GM21381 (cell line): ENCODE results near the gene PIGQ.

Source experiments
- ATAC-seq: cut with Tn5 transposase; IDR thresholded peaks from one replicate; pipeline ENCODE4 v1.9.1; 2021; ENCODE audit warnings: mild to moderate bottlenecking, moderate library complexity; ENCODE audit not compliant: unreplicated experiment

The PIGQ gene

DNA sequence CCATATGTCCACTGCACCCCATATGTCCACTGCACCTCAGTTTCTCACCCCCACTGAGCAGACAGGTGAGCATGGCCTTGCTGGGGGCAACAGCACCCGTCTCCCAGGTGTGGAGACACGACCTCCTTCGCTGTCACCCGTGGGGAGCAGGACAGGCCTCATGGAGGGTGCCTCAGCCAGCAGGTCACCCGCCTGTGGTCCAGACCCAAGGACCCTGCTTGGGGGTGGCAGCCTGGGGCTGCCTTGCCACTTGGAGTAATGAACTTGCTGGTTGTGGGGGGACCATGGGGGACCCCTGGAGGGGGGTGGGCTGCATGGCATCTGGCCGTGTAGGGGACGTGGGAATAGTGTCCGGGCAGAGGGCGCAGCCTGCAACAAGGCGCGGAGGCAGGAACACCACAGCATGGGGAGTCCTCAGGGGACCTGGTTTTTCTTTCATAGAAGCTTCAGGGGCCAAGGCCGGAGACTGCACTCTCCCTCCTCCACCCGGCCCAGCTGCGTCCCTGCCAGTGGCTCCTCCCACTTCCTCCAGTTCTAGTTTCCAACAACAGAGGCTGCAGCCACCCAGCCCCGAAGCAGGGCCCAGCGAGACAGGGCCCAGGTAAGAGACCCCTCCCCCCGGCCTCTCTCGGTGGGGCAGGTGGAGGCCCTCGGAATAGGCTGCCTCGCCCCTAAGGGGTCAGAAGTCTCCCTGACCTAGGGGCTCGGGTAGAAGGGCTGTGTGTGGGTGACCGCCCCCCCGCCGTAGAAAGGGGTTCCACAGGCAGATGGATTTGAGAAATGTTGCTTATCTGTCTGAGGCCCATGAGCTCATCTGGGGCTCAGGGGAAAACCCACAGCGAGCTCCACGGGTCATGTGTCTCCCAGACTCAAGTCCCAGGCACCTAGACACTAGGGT, 3.0 kb upstream of the PIGQ start, which contains the start of gene NHLRC4:
NHLRC4 (plus strand) TSS at position 531 of the 898 bp plus-strand sequence. CDS start 1,043 bp downstream, outside the sequence.
- no peak for ATAC-seq

DNA sequence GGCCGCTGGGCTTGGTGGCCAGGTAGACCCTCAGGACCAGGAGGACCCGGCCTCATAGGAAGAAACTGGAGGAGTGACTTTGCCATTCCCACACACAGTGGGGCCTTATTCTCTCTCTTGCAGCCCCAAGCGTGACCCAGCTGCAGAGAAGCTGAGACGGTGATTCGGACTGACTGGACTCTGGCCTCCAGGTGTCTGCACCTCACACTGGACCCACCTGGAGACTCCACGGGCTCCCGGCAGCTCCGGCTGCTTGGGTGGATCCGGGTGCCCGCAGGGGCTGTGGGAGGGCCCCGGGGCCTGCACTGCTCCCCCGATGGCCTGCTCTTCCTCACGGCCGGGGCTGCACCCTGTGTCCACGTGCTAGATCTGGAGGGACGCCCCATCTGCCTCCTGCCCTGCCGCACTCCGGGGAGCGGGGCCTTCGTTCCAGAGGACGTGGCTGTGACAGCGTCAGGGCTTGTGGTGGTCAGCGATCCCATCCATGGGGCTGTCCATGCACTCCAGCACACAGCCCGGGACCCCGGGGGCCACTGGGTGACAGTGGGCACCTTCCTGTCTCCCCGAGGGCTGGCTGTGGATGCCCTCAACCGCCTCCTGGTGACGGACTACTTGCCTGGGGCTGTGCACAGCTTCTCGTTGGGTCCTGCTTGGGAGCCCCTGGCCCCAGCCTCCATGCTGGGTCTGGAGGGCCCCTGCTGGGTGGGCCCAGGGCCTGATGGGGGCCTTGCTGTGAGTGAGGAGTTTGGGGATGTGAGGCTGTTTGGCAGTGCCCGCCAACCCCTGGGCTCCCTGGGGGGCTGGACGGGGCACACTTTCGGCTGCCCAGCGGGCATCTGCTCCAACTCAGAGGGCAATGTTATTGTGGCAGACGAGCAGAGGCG, 2.2 kb upstream of the PIGQ start:
- ATAC-seq = no peak

- no peak for ATAC-seq
Measured at GRCh38 chr16:568401-569258, 1.1 kb upstream of the PIGQ start.

- ATAC-seq = no peak
Measured at GRCh38 chr16:572865-573650, 3.3 kb downstream of the PIGQ start.

DNA sequence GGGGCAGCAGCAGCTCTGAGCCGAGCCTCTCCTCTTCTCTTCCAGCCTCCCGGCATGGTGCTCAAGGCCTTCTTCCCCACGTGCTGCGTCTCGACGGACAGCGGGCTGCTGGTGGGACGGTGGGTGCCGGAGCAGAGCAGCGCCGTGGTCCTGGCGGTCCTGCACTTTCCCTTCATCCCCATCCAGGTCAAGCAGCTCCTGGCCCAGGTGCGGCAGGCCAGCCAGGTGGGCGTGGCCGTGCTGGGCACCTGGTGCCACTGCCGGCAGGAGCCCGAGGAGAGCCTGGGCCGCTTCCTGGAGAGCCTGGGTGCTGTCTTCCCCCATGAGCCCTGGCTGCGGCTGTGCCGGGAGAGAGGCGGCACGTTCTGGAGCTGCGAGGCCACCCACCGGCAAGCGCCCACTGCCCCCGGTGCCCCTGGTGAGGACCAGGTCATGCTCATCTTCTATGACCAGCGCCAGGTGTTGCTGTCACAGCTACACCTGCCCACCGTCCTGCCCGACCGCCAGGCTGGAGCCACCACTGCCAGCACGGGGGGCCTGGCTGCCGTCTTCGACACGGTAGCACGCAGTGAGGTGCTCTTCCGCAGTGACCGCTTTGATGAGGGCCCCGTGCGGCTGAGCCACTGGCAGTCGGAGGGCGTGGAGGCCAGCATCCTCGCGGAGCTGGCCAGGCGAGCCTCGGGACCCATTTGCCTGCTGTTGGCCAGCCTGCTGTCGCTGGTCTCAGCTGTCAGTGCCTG, 4.4 kb downstream of the PIGQ start:
- ATAC-seq = no peak

GRCh38 chr16:575354-576196, 5.8 kb downstream of the PIGQ start:
- ATAC-seq = no peak

DNA sequence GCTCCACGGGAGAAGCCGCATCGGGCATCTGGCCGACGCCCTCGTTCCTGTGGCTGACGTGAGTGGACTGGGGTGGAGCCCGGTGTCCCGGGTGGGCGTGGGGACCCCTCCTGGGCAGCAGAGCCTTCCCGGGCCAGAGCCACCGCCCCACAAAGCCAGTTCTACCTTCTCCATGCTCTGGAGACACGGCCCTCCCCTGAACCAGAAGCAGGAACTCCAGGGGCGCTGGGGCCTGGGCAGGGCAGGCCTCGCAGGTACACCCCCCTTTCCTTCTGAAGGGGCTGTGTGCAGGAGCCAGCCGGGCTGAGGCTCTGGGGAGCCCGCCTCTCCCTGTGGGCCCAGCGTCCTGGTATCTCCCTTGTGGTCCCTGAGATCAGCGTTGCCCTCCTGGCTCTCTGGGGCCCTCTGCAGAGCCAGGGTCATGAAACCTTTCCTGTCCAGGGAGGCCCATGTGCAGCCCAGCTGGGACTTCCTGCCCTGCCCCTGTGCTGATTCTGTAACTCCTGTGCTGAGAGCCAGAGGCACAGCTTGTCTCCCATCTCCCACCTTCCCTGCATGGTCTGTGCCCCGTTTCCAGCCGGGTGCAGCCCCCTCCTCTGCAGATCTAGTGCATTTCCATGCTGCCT, 6.5 kb downstream of the PIGQ start:
- no peak for ATAC-seq

DNA sequence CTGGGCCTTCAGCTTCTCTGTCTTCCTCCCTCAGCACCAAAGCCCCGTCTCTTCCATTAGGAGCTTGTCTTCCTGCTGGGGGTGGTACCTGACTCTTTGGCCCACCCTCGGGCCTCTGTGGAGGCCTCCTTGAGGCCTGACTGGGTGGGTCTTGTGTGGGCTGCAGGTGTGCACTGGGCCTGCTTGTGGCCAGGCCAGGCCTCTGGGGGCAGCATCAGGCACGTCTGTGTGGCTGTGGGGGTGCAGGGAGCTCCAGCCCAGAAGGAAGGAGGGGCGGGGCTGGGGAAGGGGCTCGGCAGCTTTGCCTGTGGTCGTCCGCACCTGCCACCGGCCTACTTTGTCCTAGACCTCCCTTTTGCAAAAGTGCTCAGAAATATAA, 7.0 kb downstream of the PIGQ start:
- no peak for ATAC-seq

GRCh38 chr16:577796-578195, 8.0 kb downstream of the PIGQ start:
- ATAC-seq = no peak

- ATAC-seq = no peak
Measured at GRCh38 chr16:578232-578869, 8.6 kb downstream of the PIGQ start.

DNA sequence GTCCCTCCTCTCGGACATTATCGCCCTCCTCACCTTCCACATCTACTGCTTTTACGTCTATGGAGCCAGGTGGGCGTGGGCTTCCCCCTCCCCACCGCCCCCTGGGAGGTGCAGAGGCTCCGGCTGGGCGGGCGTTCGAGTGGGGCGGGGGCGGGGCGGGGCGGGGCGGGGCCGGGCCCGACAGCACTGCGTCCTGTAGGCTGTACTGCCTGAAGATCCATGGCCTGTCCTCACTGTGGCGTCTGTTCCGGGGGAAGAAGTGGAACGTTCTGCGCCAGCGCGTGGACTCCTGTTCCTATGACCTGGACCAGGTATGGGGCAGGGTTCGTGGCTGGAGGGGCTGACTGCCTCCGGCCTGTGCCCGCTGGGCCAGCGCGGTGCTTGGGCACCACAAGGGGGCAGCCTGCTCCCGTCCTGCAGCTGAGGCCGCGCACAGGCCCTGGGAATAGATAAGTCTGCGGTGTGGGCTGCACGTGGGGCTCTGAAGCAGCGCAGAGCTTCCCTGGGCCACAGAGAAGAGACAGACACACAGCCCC, 9.2 kb downstream of the PIGQ start:
- no peak for ATAC-seq

GRCh38 chr16:580141-580945, 10.6 kb downstream of the PIGQ start:
- ATAC-seq = no peak

DNA sequence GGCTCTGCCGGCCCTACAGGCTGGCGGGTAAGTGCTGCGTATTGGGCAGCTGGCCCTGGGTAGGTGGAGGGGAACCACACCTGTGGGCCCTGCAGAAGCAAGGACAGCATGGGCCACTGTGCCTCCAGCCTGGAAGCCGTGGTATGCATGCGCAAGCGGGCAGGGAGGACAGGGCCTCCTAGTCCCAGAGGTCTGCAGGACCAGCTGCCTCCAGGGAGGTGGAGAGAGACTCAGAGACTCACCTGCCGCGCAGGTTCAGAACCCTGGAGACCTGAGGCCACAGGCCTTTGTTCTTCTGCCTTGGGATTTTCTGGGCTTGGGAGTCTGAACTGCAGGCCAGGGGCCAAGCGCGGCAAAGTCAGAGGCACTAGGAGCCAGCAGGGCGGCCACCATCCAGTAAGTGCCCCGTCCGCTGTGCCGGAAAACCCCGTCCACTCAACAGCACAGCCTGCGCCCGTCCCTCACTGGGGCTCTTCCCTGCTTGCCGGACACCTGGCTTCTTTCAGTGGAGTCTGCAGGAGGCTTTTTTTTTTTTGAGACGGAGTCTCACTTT, 11.3 kb downstream of the PIGQ start:
- no peak for ATAC-seq

DNA sequence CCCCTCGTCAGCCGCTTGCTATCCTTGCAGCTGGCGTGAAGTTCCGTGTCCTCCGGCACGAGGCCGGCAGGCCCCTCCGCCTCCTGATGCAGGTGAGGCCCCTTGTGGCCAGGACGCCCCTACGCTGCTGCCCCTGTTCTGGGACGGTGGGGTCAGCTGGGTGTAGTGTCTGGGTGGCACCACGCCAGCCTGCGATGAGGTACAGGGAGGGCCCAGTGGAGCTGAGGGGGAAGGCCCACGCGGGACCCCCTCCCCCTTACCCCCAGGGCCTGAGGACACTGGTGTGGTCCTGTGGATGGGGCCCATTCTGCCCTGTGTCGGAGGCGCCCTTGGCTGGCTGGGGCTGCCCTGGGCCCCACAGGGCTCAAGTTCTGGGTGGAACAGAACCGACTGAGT, 12.4 kb downstream of the PIGQ start:
- ATAC-seq = no peak

DNA sequence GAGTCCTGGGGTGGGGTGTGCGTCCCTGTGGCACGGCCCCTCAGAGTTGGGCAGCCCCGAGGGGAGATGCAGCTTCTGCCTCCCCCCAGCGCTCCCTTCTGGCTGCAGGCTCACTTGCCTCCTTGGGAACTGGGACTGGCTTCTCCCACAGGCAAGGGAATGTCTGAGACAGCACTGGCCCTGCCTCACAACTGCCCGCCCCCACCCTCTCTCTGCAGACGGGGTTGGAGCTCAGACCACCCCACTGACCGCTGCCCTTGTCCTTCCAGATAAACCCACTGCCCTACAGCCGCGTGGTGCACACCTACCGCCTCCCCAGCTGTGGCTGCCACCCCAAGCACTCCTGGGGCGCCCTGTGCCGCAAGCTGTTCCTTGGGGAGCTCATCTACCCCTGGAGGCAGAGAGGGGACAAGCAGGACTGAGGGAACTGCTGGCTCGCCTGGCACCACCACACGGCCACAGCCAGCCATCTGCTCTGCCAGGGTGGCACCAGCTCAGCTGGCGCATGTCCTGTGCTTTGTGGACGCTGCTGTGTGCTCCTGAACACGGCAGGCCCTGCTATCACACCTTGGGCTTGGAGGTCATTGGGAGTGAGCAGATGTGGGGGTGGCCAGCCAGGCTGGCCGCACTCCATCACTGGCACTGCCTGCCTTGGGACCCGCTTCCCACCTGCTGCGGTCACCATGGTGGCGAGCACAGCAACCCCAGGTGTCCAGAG, 13.0 kb downstream of the PIGQ start:
- no peak for ATAC-seq

GRCh38 chr16:583470-583814, 13.7 kb downstream of the PIGQ start:
- ATAC-seq = no peak
